BLaER1 (cell line): ENCODE data around the gene CSH1.
"Not testable (repeated sequence)": the region's sequence is repeated elsewhere in the genome, so short reads cannot be mapped to it uniquely, and the experiment has no call there.

Source experiments
- H3K27ac ChIP-seq: shearing (Covaris generic); formaldehyde crosslinking; 2 replicates; pipeline ENCODE4 v1.8.1; 2022
- H3K27me3 ChIP-seq: shearing (Covaris generic); formaldehyde crosslinking; 2 replicates; pipeline ENCODE4 v1.8.1; 2022
- H3K36me3 ChIP-seq: shearing (Covaris generic); formaldehyde crosslinking; 2 replicates; pipeline ENCODE4 v1.8.1; 2022
- H3K4me1 ChIP-seq: shearing (Covaris generic); formaldehyde crosslinking; 2 replicates; pipeline ENCODE4 v1.8.1; 2022
- H3K4me2 ChIP-seq: shearing (Covaris generic); formaldehyde crosslinking; 2 replicates; pipeline ENCODE4 v1.8.1; 2022
- H3K4me3 ChIP-seq: shearing (Covaris generic); formaldehyde crosslinking; 2 replicates; pipeline ENCODE4 v1.8.1; 2022
- H3K9ac ChIP-seq: shearing (Covaris generic); formaldehyde crosslinking; 2 replicates; pipeline ENCODE4 v1.8.1; 2022
- H3K9me3 ChIP-seq: shearing (Covaris generic); formaldehyde crosslinking; 2 replicates; pipeline ENCODE4 v1.8.1; 2022
- H4K20me1 ChIP-seq: shearing (Covaris generic); formaldehyde crosslinking; 2 replicates; pipeline ENCODE4 v1.8.1; 2022
- Cebpa-rat ChIP-seq: shearing (Covaris generic); IDR thresholded peaks from 2 replicates; pipeline ENCODE4 v1.8.1; 2022

Gene CSH1

DNA sequence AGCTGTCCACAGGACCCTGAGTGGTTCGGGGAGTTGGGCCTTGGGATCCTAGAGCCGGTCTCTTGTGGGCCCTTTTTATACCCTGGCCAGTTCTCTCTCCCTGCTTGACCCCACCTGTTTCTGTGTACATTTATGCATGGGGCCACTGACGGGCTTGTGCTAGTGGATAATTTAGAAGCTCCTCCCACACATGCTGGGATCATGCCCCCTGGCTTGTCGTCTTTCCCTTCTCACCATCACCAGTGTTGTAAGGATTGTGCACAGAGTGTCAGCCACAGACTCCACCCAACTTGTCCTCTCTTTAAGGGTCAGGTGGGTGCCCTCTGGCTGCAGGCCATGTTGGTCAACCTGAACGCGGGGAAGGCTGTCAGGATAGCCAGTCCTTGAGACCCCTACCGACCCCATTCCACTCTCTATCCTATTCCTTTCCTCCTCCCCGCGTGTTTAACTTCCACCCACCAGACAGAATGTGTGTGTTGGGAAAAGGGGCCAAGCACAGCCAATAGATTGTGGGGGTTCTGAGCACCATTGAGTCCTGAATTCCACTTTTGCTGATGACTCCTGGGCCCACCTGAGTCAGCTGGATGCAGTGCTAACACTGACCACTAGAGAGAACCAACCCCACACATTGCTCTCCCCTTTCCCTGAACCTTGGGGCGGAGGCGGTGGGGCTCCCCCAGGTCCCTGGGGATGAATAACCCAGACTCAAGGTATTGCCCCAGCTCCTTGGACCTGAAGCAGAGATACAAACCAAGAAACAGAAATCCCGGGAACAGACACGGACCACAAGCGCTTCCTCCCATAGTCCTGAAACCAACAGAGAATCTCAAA is at the start of gene CSH1:
Gene CSH1 (minus strand): TSS at position 51 of the 831 bp plus-strand sequence. CDS start 63 bp downstream, outside the sequence.
- not testable (repeated sequence) for H3K4me1 ChIP-seq, H3K27ac ChIP-seq, H3K27me3 ChIP-seq, H3K9me3 ChIP-seq, H3K4me2 ChIP-seq, H3K4me3 ChIP-seq, H3K36me3 ChIP-seq, H4K20me1 ChIP-seq, H3K9ac ChIP-seq

DNA sequence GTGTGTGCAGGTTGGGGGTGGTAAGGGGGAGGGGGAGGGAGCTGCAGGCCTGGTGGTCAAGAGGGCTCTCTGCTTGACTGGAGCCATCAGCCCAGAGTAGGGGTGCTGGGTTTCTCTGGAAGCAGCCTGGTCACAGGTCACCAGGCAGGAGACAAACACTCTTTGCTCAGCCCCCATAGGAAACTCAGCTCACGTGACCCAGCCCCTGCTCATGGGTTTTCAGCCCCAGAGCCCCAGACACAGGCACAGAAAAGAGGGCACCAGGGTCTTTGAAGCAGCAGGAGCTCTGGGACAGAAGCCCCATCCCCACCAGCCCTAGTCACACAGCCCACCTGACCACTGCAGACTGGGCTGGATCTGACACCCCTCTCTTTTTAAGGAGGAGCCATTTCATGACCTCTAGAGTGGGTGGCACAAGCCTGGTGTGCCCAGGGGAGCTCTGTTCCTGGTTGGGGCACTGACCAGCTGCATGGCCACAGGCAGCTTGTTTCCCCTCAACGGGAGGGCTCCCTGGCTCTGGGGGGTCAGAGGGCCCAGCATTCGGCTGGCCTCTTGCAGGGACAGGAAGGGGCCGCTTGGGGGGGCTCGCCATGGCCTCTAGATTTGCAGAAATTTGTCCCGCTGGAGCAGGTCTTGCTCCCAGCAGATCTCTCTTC is 49.5 kb upstream of the CSH1 start:
- no peak for TF ChIP-seq Cebpa-rat
- no peaks in the 10 kb centered on the region for H4K20me1 ChIP-seq
- peaks cover 12% of the 10 kb centered on the region; the same call in 1 of the 2 replicates for H3K36me3 ChIP-seq
- peak overlapping the region; percentile 91 for H3K4me2 ChIP-seq
- H3K4me3 ChIP-seq: peak overlapping the region; percentile 42
- peak overlapping the region; percentile 84 for H3K27ac ChIP-seq
- no peaks in the 10 kb centered on the region for H3K27me3 ChIP-seq
- H3K9me3 ChIP-seq: peaks cover 4% of the 10 kb centered on the region; the same call in 1 of the 2 replicates
- H3K9ac ChIP-seq: peak overlapping the region; percentile 61
- H3K4me1 ChIP-seq: peaks cover 77% of the 10 kb centered on the region

DNA sequence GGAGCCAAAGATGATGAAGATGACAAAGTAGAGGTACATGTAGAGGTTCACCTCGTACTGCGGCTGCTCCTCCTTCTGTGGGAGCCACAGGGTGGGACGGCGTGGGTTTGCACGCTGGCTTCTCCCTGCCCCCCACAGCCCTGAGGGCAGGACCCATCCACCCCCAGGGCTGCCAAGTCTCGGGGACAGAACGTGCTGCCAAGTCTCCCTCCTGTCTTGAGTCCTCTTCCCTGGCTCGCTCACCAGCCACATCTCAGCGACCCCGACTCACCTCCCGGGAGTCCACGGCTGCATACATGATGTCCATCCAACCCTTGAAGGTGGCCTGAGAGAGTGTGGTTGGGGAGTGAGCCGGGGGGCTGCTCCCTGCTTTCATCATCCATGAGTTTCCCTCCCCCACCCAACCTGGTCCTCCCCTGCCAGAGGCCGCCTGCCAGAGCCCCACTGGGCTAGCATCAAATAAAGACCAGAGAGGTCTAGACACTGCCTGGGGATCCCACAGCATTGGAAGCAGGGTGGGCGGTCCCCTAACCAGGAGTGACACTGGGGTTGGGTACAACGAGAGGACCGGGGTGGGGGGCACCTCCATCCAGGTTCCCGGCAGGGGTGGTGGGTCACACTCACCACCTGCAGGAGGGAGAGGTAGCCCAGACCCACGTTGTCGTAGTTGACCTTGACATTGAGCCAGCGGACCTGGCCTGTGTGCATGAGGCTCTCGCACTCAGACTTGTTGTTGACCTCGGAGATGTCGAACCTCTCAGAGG is 48.5 kb upstream of the CSH1 start:
- Histone ChIP-seq H3K9me3 (peaks cover 6% of the 10 kb centered on the region; the same call in 1 of the 2 replicates), H3K9ac (no peak overlapping the region)

DNA sequence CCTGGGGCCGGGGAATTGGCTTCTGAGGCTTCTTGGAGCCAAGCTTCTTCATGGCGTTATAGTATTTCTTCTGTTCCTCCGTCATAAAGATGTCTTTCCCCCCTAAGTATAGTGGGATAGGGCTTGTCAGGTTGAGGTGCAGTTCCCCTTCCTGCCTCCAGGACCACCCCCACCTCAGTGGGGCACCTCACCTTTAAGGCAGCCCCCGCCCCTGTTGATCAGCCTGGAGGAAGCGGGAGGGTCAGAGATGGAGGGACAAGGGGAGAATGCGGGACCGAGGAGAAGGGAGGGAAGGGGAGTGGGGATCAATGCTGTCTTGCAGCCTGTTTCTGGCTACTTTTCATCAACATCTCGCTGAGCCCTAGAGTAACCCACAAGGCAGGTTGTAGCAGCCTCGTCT is 47.4 kb upstream of the CSH1 start:
- no peak for TF ChIP-seq Cebpa-rat
- Histone ChIP-seq H3K4me1 (peaks cover 73% of the 10 kb centered on the region), H3K9me3 (peaks cover 6% of the 10 kb centered on the region; the same call in 1 of the 2 replicates), H3K36me3 (peaks cover 12% of the 10 kb centered on the region; the same call in 1 of the 2 replicates), H3K27ac (0 out of 2 replicates have a peak overlapping the region, but pooled peaks have one; percentile 84), H3K4me2 (no peak overlapping the region), H4K20me1 (no peaks in the 10 kb centered on the region), H3K27me3 (no peaks in the 10 kb centered on the region), H3K4me3 (no peak overlapping the region), H3K9ac (no peak overlapping the region)

More for the DNA sequence above, 48.5 kb upstream of the CSH1 start:
- peak overlapping the region; percentile 91 for H3K4me2 ChIP-seq
- H3K4me3 ChIP-seq: no peak overlapping the region
- H3K27me3 ChIP-seq: no peaks in the 10 kb centered on the region
- no peak for TF ChIP-seq Cebpa-rat
- H3K27ac ChIP-seq: peak overlapping the region; percentile 84
- peaks cover 12% of the 10 kb centered on the region; the same call in 1 of the 2 replicates for H3K36me3 ChIP-seq
- no peaks in the 10 kb centered on the region for H4K20me1 ChIP-seq
- peaks cover 73% of the 10 kb centered on the region for H3K4me1 ChIP-seq

DNA sequence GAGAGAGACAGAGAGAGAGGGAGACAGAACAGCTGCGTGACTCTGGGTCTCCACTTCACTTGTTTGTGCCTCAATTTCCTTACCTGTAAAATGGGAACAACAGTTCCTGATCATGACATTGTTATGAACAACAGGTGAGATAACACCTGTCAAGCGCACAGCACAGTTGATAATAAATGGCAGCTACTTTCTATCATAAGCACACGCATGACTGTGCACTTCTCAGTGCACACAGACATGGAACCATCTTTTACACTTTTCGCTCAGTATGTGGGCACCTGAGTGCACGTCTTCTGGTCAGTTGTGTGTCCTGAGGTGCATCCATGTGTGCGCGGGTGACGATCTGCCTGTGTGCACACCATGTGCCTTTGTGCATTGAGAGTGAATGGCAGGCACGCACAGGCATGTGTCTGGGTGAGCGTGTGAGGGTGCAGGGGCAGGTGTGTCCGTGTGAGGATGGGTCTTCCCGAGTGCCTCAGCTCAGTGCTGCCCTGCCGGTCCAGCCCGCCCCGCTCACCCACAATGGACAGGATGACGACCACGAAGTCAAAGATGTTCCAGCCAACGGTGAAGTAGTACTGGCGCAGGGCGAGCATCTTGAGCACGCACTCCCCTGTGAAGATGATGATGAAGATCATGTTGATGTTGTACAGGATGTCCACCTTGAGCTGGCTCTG is 46.1 kb upstream of the CSH1 start:
- Histone ChIP-seq H3K27ac (no peak overlapping the region), H3K9me3 (peaks cover 6% of the 10 kb centered on the region; the same call in 1 of the 2 replicates), H3K4me3 (no peak overlapping the region), H3K4me2 (no peak overlapping the region), H3K36me3 (peaks cover 12% of the 10 kb centered on the region; the same call in 1 of the 2 replicates), H3K27me3 (no peaks in the 10 kb centered on the region), H4K20me1 (no peaks in the 10 kb centered on the region), H3K9ac (no peak overlapping the region), H3K4me1 (peaks cover 73% of the 10 kb centered on the region)
- no peak for TF ChIP-seq Cebpa-rat

DNA sequence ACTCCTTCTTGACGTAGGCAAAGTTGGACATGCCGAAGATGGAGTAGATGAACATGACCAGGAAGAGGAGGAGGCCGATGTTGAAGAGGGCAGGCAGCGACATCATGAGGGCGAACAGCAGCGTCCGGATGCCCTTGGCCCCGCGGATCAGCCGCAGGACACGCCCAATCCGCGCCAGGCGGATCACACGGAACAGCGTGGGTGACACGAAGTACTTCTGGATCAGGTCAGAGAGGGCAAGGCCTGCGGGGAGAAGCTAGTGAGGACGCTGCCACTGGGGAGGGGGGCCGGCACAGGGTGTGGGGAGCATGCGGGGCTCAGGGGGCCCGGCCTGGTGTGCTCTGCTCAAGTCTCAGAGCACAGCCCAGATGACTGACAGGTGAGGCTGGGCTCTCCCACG is 45.4 kb upstream of the CSH1 start:
- H3K4me1 ChIP-seq: peaks cover 73% of the 10 kb centered on the region
- H3K36me3 ChIP-seq: peaks cover 12% of the 10 kb centered on the region; the same call in 1 of the 2 replicates
- H3K4me2 ChIP-seq: no peak overlapping the region
- no peak overlapping the region for H3K9ac ChIP-seq
- H4K20me1 ChIP-seq: no peaks in the 10 kb centered on the region
- no peaks in the 10 kb centered on the region for H3K27me3 ChIP-seq
- no peak overlapping the region for H3K4me3 ChIP-seq
- H3K9me3 ChIP-seq: peaks cover 6% of the 10 kb centered on the region; the same call in 1 of the 2 replicates
- no peak for TF ChIP-seq Cebpa-rat
- H3K27ac ChIP-seq: no peak overlapping the region

DNA sequence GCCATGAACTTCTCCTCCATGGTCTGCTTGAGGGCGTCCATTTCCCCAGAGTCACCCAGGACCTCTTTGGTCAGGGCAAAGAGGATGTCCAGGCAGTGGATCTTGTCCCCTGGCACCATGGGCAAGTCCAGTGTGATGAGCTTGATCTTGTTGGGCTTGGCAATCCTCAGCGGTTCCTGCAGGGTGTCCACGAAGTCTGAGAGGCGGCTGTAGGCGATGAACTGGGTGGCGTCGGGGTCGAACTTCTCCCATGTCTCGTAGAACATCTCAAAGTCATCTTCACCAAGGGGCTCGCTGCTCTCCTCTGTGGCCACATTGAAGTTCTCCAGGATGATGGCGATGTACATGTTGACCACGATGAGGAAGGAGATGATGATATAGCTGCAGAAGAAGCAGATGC is 44.8 kb upstream of the CSH1 start:
- H3K9ac ChIP-seq: no peak overlapping the region
- no peaks in the 10 kb centered on the region for H4K20me1 ChIP-seq
- H3K4me3 ChIP-seq: no peak overlapping the region
- no peak for TF ChIP-seq Cebpa-rat
- H3K9me3 ChIP-seq: peaks cover 6% of the 10 kb centered on the region; the same call in 1 of the 2 replicates
- no peaks in the 10 kb centered on the region for H3K27me3 ChIP-seq
- peaks cover 12% of the 10 kb centered on the region; the same call in 1 of the 2 replicates for H3K36me3 ChIP-seq
- H3K27ac ChIP-seq: no peak overlapping the region
- peaks cover 73% of the 10 kb centered on the region for H3K4me1 ChIP-seq
- no peak overlapping the region for H3K4me2 ChIP-seq

DNA sequence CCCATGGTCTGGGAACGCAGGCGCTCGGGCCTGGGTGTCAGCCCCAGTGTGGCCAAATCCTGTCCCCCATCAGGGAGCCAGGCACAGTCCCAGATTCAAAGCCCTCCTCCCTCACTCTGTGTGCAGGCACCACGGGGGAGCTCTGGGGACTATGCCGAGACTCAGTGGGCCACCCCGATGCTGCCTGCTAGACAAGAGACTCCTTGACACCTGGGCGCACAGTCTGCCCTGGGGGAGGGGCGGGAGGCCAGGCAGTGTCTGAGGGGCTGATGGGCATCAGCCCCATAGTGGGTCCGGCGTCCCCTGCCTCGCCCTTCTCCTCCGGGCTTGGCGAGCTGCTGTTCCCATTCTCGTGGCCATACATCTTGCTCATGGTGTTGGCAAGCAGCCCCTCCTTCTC is 44.2 kb upstream of the CSH1 start:
- Histone ChIP-seq H3K9me3 (peaks cover 6% of the 10 kb centered on the region; the same call in 1 of the 2 replicates), H3K4me1 (peaks cover 73% of the 10 kb centered on the region), H4K20me1 (no peaks in the 10 kb centered on the region), H3K4me3 (no peak overlapping the region), H3K27ac (peak overlapping the region; percentile 62; the same call in 1 of the 2 replicates), H3K4me2 (no peak overlapping the region), H3K36me3 (peaks cover 12% of the 10 kb centered on the region; the same call in 1 of the 2 replicates), H3K27me3 (no peaks in the 10 kb centered on the region), H3K9ac (no peak overlapping the region)
- TF ChIP-seq Cebpa-rat: no peak

DNA sequence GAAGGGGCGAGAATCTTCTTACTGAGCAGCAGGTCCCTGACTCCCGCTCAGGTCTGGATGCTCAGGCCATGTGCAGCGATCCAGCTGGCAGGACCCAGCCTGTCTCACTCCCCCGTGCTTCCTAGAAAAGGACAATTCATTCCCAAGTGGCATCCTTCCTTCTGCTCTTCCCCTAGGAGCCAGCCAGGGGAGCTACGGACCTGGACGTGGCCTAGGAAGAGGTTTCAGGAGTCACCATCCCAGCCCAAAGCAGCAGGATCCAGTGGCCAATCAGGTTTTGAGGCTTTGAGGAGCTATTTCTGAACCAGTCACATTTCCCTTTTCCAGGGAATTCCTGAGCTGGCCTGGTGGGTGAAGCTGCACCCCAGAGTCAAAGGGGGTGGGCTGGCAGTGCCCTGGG is 43.5 kb upstream of the CSH1 start:
- H3K4me3 ChIP-seq: no peak overlapping the region
- peak overlapping the region; percentile 47; the same call in 1 of the 2 replicates for H3K4me2 ChIP-seq
- no peak overlapping the region for H3K9ac ChIP-seq
- H3K27ac ChIP-seq: peak overlapping the region; percentile 62
- peaks cover 12% of the 10 kb centered on the region; the same call in 1 of the 2 replicates for H3K36me3 ChIP-seq
- no peaks in the 10 kb centered on the region for H4K20me1 ChIP-seq
- peaks cover 6% of the 10 kb centered on the region; the same call in 1 of the 2 replicates for H3K9me3 ChIP-seq
- peaks cover 73% of the 10 kb centered on the region for H3K4me1 ChIP-seq
- no peak for TF ChIP-seq Cebpa-rat
- H3K27me3 ChIP-seq: no peaks in the 10 kb centered on the region
